H9 (cell line): ENCODE measurements around the gene CABLES2. TPM values are rescaled to one million over a fixed set of nuclear protein-coding genes. Genes with fewer than 3 reads are reported as not detected.
A peak's percentile ranks its signal among the peaks of the same experiment; 100 is the strongest.

Experiments used
- DNase-seq: peaks from one replicate; pipeline ENCODE4 v3.0.0-alpha.2; 2017
- H2AFZ ChIP-seq: one replicate; pipeline ENCODE4 v1.6.1; 2013; ENCODE audit warnings: mild to moderate bottlenecking, low read length, control low read depth, moderate library complexity
- H2AK5ac ChIP-seq: 2 replicates; pipeline ENCODE4 v1.6.1; 2013; ENCODE audit warnings: low read length, control low read depth, mixed read lengths; ENCODE audit not compliant: insufficient read length
- H2BK120ac ChIP-seq: one replicate; pipeline ENCODE4 v1.6.1; 2013; ENCODE audit warnings: low read depth, mild to moderate bottlenecking, low read length, control low read depth, inconsistent platforms; ENCODE audit not compliant: poor library complexity, severe bottlenecking
- H2BK12ac ChIP-seq: 2 replicates; pipeline ENCODE4 v1.6.1; 2013; ENCODE audit warnings: low read length, control low read depth, mixed read lengths, low read depth; ENCODE audit not compliant: insufficient read length
- H2BK15ac ChIP-seq: 2 replicates; pipeline ENCODE4 v1.6.1; 2013; ENCODE audit warnings: low read depth, low read length, control low read depth
- H2BK20ac ChIP-seq: one replicate; pipeline ENCODE4 v1.6.1; 2013; ENCODE audit warnings: low read depth, mild to moderate bottlenecking, low read length, control low read depth, inconsistent platforms; ENCODE audit not compliant: poor library complexity, severe bottlenecking
- H2BK5ac ChIP-seq: 2 replicates; pipeline ENCODE4 v1.6.1; 2013; ENCODE audit warnings: low read length, control low read depth, mixed read lengths; ENCODE audit not compliant: insufficient read length
- H3K14ac ChIP-seq: 2 replicates; pipeline ENCODE4 v1.6.1; 2013; ENCODE audit warnings: low read length, control low read depth; ENCODE audit not compliant: insufficient read depth
- H3K18ac ChIP-seq: 2 replicates; pipeline ENCODE4 v1.6.1; 2013; ENCODE audit warnings: low read depth, mild to moderate bottlenecking, mixed read lengths, low read length, control low read depth; ENCODE audit not compliant: insufficient read length
- H3K23ac ChIP-seq: 2 replicates; pipeline ENCODE4 v1.6.1; 2013; ENCODE audit warnings: low read length, control low read depth, mixed read lengths, low read depth; ENCODE audit not compliant: insufficient read length
- H3K23me2 ChIP-seq: 2 replicates; pipeline ENCODE4 v1.6.1; 2013; ENCODE audit warnings: low read depth, mild to moderate bottlenecking, mixed read lengths, low read length, control low read depth; ENCODE audit not compliant: insufficient read length, poor library complexity, severe bottlenecking
- H3K27ac ChIP-seq: 2 replicates; pipeline ENCODE4 v1.5.1; 2013; ENCODE audit warnings: low read length, control low read depth, mixed read lengths, low read depth; ENCODE audit not compliant: insufficient read length
- H3K27me3 ChIP-seq: 2 replicates; pipeline ENCODE4 v1.6.1; 2013; ENCODE audit warnings: low read length, control low read depth, inconsistent platforms; ENCODE audit not compliant: insufficient read depth
- H3K4ac ChIP-seq: 2 replicates; pipeline ENCODE4 v1.6.1; 2013; ENCODE audit warnings: low read depth, mild to moderate bottlenecking, control low read depth, inconsistent platforms, low read length, moderate library complexity
- H3K4me1 ChIP-seq: 2 replicates; pipeline ENCODE4 v1.6.1; 2013; ENCODE audit warnings: low read length, control low read depth, inconsistent platforms; ENCODE audit not compliant: insufficient read depth
- H3K4me2 ChIP-seq: 2 replicates; pipeline ENCODE4 v1.6.1; 2013; ENCODE audit warnings: low read length, control low read depth, mixed read lengths; ENCODE audit not compliant: insufficient read length, insufficient read depth
- H3K56ac ChIP-seq: 2 replicates; pipeline ENCODE4 v1.6.1; 2013; ENCODE audit warnings: low read depth, mild to moderate bottlenecking, mixed read lengths, low read length, control low read depth; ENCODE audit not compliant: insufficient read length
- H3K79me1 ChIP-seq: 2 replicates; pipeline ENCODE4 v1.6.1; 2013; ENCODE audit warnings: low read depth, mild to moderate bottlenecking, moderate library complexity, low read length, control low read depth, inconsistent platforms; ENCODE audit not compliant: insufficient read depth, poor library complexity, severe bottlenecking
- H3K79me2 ChIP-seq: 2 replicates; pipeline ENCODE4 v1.6.1; 2013; ENCODE audit warnings: low read length, control low read depth, inconsistent platforms; ENCODE audit not compliant: insufficient read depth
- H3K9ac ChIP-seq: 2 replicates; pipeline ENCODE4 v1.6.1; 2013; ENCODE audit warnings: low read length, control low read depth, mixed read lengths; ENCODE audit not compliant: insufficient read length; ENCODE audit errors: extremely low read depth
- H3K9me3 ChIP-seq: one replicate; pipeline ENCODE4 v1.6.1; 2013; ENCODE audit warnings: low read depth, low read length, inconsistent platforms; ENCODE audit not compliant: control insufficient read depth
- H3T11ph ChIP-seq: one replicate; pipeline ENCODE4 v1.6.1; 2013; ENCODE audit warnings: mild to moderate bottlenecking, low read length, control low read depth, inconsistent platforms
- H4K20me1 ChIP-seq: one replicate; pipeline ENCODE4 v1.6.1; 2013; ENCODE audit not compliant: control insufficient read depth, insufficient read length, insufficient read depth
- H4K5ac ChIP-seq: 2 replicates; pipeline ENCODE4 v1.6.1; 2013; ENCODE audit warnings: low read depth, mild to moderate bottlenecking, mixed read lengths, low read length, control low read depth; ENCODE audit not compliant: insufficient read length
- H4K8ac ChIP-seq: replicated peaks from 2 replicates; pipeline ENCODE4 v1.6.1; 2013; ENCODE audit warnings: low read length, control low read depth, mixed read lengths, low read depth; ENCODE audit not compliant: insufficient read length
- H4K91ac ChIP-seq: 2 replicates; pipeline ENCODE4 v1.6.1; 2013; ENCODE audit warnings: low read depth, mild to moderate bottlenecking, moderate library complexity, mixed read lengths, low read length, control low read depth; ENCODE audit not compliant: insufficient read length
- H3K27ac Mint-ChIP-seq, 3 experiments: 2 replicates in 2 of 3; 3 replicates in 1 of 3; pipeline ENCODE4 v1.8.0; 2020 to 2021; ENCODE audit warnings: mixed read lengths in 3 of 3, mild to moderate bottlenecking in 1 of 3, moderate library complexity in 1 of 3
- H3K27me3 Mint-ChIP-seq: 2 replicates; pipeline ENCODE4 v1.8.0; 2021; ENCODE audit warnings: low read depth, mild to moderate bottlenecking, moderate library complexity, mixed read lengths
- H3K36me3 Mint-ChIP-seq, 3 experiments: 2 replicates in 2 of 3; 3 replicates in 1 of 3; pipeline ENCODE4 v1.8.0; 2020 to 2021; ENCODE audit warnings: low read depth in 3 of 3, mixed read lengths in 3 of 3; ENCODE audit not compliant: insufficient read depth in 1 of 3
- H3K4me1 Mint-ChIP-seq, 2 experiments: 2 replicates each; pipeline ENCODE4 v1.8.0; 2020; ENCODE audit warnings: mixed read lengths in 2 of 2
- H3K4me3 Mint-ChIP-seq, 2 experiments: 2 replicates in 1 of 2; 3 replicates in 1 of 2; pipeline ENCODE4 v1.8.0; 2020 to 2021; ENCODE audit warnings: mild to moderate bottlenecking in 2 of 2, mixed read lengths in 2 of 2, moderate library complexity in 1 of 2
- H3K9me3 Mint-ChIP-seq, 2 experiments: 2 replicates in 1 of 2; 3 replicates in 1 of 2; pipeline ENCODE4 v1.8.0; 2020; ENCODE audit warnings: mild to moderate bottlenecking in 2 of 2, mixed read lengths in 2 of 2, moderate library complexity in 1 of 2
- CTCF ChIP-seq: fragments of 200-600 bp; sonication (generic); conservative IDR thresholded peaks from 3 replicates; pipeline ENCODE4 v1.8.0; 2021; ENCODE audit warnings: antibody characterized with exemption, mild to moderate bottlenecking
- WGBS: extraction: QIAGEN DNeasy Blood & Tissue Kit; methylation state at CpG from one replicate; pipeline ENCODE4 v1.1.7; 2013; ENCODE audit warnings: missing lambda C conversion rate, low lambda C conversion rate, mixed read lengths; ENCODE audit not compliant: insufficient read length; ENCODE audit errors: extremely low coverage; 5-methylcytosine and 5-hydroxymethylcytosine counted together
- total RNA-seq: library from RNA; stranded (reverse); gene quantifications from 2 replicates; pipeline ENCODE4 v1.2.1, GENCODE V29; 2021

Gene CABLES2
- total RNA-seq, 1 experiment from 2014 or later: 10.8 TPM

GRCh38 chr20:62409086-62409853 lies 2.2 kb upstream of the CABLES2 start:
- peaks cover 9 to 15% of the 10 kb centered on the region in 2 experiments for H3K4me1 Mint-ChIP-seq
- no peak overlapping the region for H4K8ac ChIP-seq
- no peaks in the 10 kb centered on the region for H3K9me3 Mint-ChIP-seq
- no peak for DNase-seq
- H3K36me3 Mint-ChIP-seq: no peaks in the 10 kb centered on the region; a peak in 1 of 7 replicates
- no peak overlapping the region for H3K18ac ChIP-seq
- no peak overlapping the region for H2BK15ac ChIP-seq
- no peaks in the 10 kb centered on the region for H3K4me1 ChIP-seq
- no peak overlapping the region for H3K27ac ChIP-seq
- H2BK20ac ChIP-seq: no peak overlapping the region
- TF ChIP-seq CTCF: no peak
- H4K91ac ChIP-seq: no peak overlapping the region
- H3T11ph ChIP-seq: no peak overlapping the region
- no peak overlapping the region for H3K27ac Mint-ChIP-seq
- no peaks in the 10 kb centered on the region for H4K20me1 ChIP-seq
- no peak overlapping the region for H2BK12ac ChIP-seq
- H3K9me3 ChIP-seq: no peaks in the 10 kb centered on the region
- WGBS: no CpG with 5 or more reads among the region's 12 CpGs
- H3K23ac ChIP-seq: no peak overlapping the region
- no peak overlapping the region for H4K5ac ChIP-seq
- H3K79me2 ChIP-seq: no peaks in the 10 kb centered on the region
- H2AFZ ChIP-seq: no peak overlapping the region
- H3K4me3 Mint-ChIP-seq: peak overlapping the region in 1 of 2 experiments; percentile 3; a peak in 1 of 5 replicates
- no peak overlapping the region for H3K56ac ChIP-seq
- no peak overlapping the region for H2AK5ac ChIP-seq
- no peak overlapping the region for H2BK120ac ChIP-seq
- peaks cover 16% of the 10 kb centered on the region for H3K27me3 Mint-ChIP-seq
- no peak overlapping the region for H3K4me2 ChIP-seq
- H3K14ac ChIP-seq: no peak overlapping the region
- H2BK5ac ChIP-seq: no peak overlapping the region
- H3K9ac ChIP-seq: no peak overlapping the region
- H3K23me2 ChIP-seq: no peaks in the 10 kb centered on the region
- no peak overlapping the region for H3K4ac ChIP-seq
- no peaks in the 10 kb centered on the region for H3K27me3 ChIP-seq
- H3K79me1 ChIP-seq: no peaks in the 10 kb centered on the region
